ENCODE results near the gene SLC30A2.
A peak's percentile ranks its signal among the peaks of the same experiment; 100 is the strongest.

Gene SLC30A2

DNA sequence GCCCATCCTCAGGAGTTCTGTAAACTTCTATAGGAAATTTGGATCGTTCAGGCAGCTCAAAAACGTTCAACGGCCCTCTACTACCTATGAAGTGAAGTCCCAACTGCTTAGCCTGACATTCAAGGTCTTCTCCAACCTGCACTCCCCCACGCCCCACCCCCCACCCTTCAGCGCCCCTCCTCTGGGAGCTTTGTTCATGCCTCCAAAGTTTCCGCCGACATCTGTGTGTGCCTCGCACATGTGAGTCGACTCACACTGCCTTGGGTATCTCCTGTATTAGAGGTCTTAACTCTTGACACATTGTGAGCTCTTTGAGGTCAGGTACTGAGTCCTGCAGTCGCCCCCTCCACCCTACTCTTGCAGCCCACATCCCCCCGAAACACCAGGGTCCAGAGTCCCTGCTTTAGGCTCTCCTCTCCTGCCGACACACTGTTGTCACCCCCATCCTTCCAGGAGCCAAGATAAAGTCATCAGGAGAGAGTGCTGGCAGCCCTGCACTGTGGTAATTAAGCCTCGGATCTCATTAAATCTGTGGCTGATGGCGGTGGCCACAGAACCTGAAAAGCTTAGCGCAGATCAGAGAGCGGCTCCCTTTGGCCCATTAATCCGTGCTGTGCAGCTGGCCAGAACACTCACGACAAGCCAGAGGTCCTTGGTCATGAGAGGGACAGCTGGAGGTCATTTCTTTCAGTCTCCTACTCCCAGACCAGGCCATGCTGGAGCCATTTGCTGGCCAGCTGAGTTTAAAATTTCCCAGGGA, 46.7 kb downstream of the SLC30A2 start:
- no peak overlapping the region for H3K9ac ChIP-seq (ENCODE audit: low read depth, low read length)

DNA sequence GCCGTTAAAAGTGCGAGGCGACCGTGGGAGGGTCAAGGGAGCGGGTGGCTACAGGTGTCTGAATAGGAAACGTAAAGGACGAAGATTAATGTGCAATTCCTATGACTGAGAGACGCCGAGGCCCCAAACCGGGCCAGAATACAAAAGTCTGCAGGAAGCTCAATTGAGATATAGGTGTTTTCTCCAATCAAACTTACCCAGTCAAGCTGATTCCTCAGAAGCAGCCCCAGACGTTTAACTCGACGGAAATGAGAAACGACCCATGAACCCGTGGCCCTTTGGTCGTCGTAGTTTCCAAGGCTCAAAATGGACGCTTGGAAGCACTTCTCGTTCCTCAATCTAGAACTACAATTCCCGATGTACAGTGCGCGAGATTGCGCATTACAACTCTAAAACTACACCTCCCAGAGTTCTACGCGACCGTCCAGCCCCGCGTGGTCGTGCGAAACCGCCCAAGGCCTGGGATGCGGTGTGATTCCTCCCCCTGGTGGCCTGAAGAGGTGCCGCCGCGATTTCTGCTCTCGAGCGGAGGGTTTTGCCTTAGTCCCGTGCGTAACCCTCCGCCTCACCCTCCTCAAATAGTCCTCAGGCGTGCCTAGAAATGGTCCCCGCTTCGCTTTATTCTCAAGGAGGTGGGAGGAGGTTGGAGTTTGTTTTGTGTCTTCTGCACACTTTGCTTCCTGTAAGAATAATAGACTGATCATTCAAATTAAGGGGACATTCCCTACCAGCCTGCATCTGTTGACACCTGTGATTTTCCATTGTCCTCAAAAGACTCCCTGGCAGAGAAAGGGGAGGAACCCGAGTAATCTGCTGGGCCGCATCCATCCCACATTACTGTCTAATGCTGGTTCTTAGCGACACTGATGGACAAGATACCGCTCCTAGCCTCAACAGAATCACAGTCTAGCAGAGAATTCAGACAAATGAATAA, 47.8 kb downstream of the SLC30A2 start, which contains the start of gene PAFAH2:
PAFAH2 (minus strand) TSS at position 236 of the 934 bp plus-strand sequence. CDS start 7,247 bp downstream, outside the sequence.
- Histone ChIP-seq H3K36me3 (ENCODE audit: insufficient read depth, low read depth, low read length) (no peaks in the 10 kb centered on the region), H3K4me3 (ENCODE audit: low read length) (peak within 1 kb of the TSS; percentile 82), H3K9ac (ENCODE audit: low read depth, low read length) (peak within 1 kb of the TSS; percentile 83), H3K4me1 (ENCODE audit: insufficient read depth, low read length) (peaks cover 17% of the 10 kb centered on the region; the same call in 1 of the 2 replicates), H3K9me3 (ENCODE audit: insufficient read depth, low read depth, low read length) (no peaks in the 10 kb centered on the region), H3K27me3 (ENCODE audit: insufficient read depth, low read length) (no peaks in the 10 kb centered on the region), H3K27ac (ENCODE audit: low read length) (peak within 1 kb of the TSS; percentile 27)

More for the DNA sequence above, 46.7 kb downstream of the SLC30A2 start:
- Histone ChIP-seq H3K4me1 (ENCODE audit: insufficient read depth, low read length) (peaks cover 12% of the 10 kb centered on the region; the same call in 1 of the 2 replicates), H3K9me3 (ENCODE audit: insufficient read depth, low read depth, low read length) (no peaks in the 10 kb centered on the region), H3K27me3 (ENCODE audit: insufficient read depth, low read length) (no peaks in the 10 kb centered on the region), H3K4me3 (ENCODE audit: low read length) (no peak overlapping the region), H3K36me3 (ENCODE audit: insufficient read depth, low read depth, low read length) (no peaks in the 10 kb centered on the region), H3K27ac (ENCODE audit: low read length) (no peak overlapping the region)

- H3K27me3 ChIP-seq (ENCODE audit: insufficient read depth, low read length): no peaks in the 10 kb centered on the region
- no peaks in the 10 kb centered on the region for H3K36me3 ChIP-seq (ENCODE audit: insufficient read depth, low read depth, low read length)
- H3K9ac ChIP-seq (ENCODE audit: low read depth, low read length): peak overlapping the region; percentile 83
- peak overlapping the region; percentile 82 for H3K4me3 ChIP-seq (ENCODE audit: low read length)
- H3K27ac ChIP-seq (ENCODE audit: low read length): peak overlapping the region; percentile 27
- peaks cover 17% of the 10 kb centered on the region; the same call in 1 of the 2 replicates for H3K4me1 ChIP-seq (ENCODE audit: insufficient read depth, low read length)
- H3K9me3 ChIP-seq (ENCODE audit: insufficient read depth, low read depth, low read length): no peaks in the 10 kb centered on the region
Measured at GRCh38 chr1:25996966-25997827, 48.7 kb downstream of the SLC30A2 start.

DNA sequence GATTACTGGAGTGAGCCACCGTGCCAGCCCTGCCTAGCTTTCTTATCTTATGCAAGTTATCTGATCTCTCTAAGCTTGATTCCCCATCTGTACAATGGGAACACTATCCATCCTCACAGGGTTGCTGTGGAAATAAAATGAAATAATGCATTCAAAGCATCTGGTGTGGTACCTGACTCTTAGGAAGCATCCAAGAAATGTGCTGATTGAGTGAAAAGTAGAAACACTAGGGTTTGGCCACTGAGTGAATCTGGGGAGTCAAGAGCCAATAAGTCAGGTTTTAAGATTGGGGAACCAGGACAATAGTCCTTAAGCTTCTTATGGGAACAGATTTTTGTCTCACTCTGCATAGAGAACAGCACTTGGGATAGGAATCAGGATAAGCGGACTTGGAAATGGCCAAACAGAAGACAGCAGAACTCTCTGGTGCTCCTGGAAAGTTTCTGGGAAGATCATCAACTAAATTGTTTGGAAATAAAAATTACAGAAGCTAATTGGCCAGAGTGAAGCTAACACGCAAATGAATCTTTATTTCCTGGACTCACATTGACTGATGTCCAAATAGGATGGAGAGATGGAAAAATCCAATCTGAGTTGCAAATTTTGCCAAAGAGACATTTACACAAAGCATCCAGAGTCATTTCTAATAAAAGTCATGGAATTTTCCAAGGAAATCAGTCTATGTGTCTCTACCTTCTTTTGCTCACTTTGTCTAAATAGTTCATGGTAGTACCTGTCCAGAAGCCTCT, 51.3 kb downstream of the SLC30A2 start:
- H3K4me1 ChIP-seq (ENCODE audit: insufficient read depth, low read length): peaks cover 17% of the 10 kb centered on the region; the same call in 1 of the 2 replicates
- no peak overlapping the region for H3K27ac ChIP-seq (ENCODE audit: low read length)
- H3K9ac ChIP-seq (ENCODE audit: low read depth, low read length): no peak overlapping the region
- no peak overlapping the region for H3K4me3 ChIP-seq (ENCODE audit: low read length)
- no peaks in the 10 kb centered on the region for H3K36me3 ChIP-seq (ENCODE audit: insufficient read depth, low read depth, low read length)
- H3K27me3 ChIP-seq (ENCODE audit: insufficient read depth, low read length): no peaks in the 10 kb centered on the region
- H3K9me3 ChIP-seq (ENCODE audit: insufficient read depth, low read depth, low read length): no peaks in the 10 kb centered on the region

GRCh38 chr1:25993197-25993951, 52.5 kb downstream of the SLC30A2 start:
- Histone ChIP-seq H3K4me1 (ENCODE audit: insufficient read depth, low read length) (peaks cover 11% of the 10 kb centered on the region; the same call in 1 of the 2 replicates), H3K9ac (ENCODE audit: low read depth, low read length) (no peak overlapping the region), H3K4me3 (ENCODE audit: low read length) (peak overlapping the region; percentile 0; the same call in 1 of the 2 replicates), H3K9me3 (ENCODE audit: insufficient read depth, low read depth, low read length) (no peaks in the 10 kb centered on the region), H3K27ac (ENCODE audit: low read length) (no peak overlapping the region), H3K36me3 (ENCODE audit: insufficient read depth, low read depth, low read length) (peaks cover 4% of the 10 kb centered on the region; the same call in 1 of the 2 replicates), H3K27me3 (ENCODE audit: insufficient read depth, low read length) (no peaks in the 10 kb centered on the region)

DNA sequence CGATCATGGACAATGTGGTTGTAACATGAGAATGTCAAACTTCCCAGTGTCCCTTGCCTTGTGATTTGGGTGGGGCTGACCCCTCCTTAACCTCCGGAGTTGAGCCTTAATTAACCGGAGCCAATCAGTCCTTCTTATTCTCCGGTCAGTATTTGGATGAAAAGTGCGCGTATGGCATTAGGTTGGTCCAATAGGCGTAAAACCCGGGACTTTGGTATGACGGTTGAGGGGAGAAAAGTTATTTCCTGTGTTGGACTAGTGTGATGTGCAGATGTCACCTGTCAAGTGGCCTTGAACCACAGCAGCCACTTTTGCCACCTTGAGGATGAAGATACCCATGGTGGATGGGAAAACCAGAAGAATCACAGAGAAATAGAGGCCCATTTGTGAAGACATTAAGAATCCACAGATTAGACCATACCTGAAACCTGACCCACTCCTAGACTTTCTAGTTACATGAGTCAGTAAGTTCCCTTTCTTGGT, 53.2 kb downstream of the SLC30A2 start:
- Histone ChIP-seq H3K27me3 (ENCODE audit: insufficient read depth, low read length) (no peaks in the 10 kb centered on the region), H3K4me1 (ENCODE audit: insufficient read depth, low read length) (peaks cover 11% of the 10 kb centered on the region; the same call in 1 of the 2 replicates), H3K9ac (ENCODE audit: low read depth, low read length) (no peak overlapping the region), H3K4me3 (ENCODE audit: low read length) (no peak overlapping the region), H3K9me3 (ENCODE audit: insufficient read depth, low read depth, low read length) (no peaks in the 10 kb centered on the region), H3K27ac (ENCODE audit: low read length) (no peak overlapping the region), H3K36me3 (ENCODE audit: insufficient read depth, low read depth, low read length) (peaks cover 4% of the 10 kb centered on the region; the same call in 1 of the 2 replicates)

DNA sequence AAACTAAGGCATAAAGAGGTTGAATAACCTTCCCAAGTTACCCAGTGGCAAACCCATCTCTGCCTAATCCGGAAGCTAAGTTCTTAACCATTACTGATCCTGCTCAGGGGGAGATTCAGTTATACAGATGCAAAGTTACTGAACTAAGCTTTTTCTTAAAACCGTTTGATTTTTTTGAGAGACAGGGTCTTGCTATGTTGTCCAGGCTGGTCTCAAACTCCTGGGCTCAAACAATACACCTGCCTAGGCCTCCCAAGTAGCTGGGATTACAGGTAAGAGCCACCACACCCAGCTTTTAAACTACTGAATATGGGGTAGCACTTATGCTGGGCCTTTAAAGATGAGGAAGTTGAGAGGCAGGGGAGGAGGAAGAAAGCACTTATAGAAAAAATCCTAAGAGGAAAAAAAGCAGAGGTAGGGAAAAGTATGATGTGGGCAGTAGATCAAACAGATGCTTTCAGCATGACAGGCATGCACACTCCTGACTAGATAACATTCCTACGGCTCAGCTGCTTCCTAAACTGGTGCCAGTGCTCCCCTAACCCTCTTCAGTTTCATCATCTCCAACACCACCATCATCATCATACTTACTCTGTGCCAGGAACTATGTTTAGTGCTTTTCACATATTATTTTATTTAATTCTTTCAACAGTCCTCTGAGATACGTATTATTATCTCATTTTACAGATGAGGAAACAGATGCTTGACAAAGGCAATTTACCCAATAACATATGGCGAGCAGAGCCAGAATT, 53.8 kb downstream of the SLC30A2 start:
- H3K9me3 ChIP-seq (ENCODE audit: insufficient read depth, low read depth, low read length): no peaks in the 10 kb centered on the region
- peaks cover 4% of the 10 kb centered on the region; the same call in 1 of the 2 replicates for H3K36me3 ChIP-seq (ENCODE audit: insufficient read depth, low read depth, low read length)
- H3K9ac ChIP-seq (ENCODE audit: low read depth, low read length): no peak overlapping the region
- H3K27me3 ChIP-seq (ENCODE audit: insufficient read depth, low read length): no peaks in the 10 kb centered on the region
- H3K4me1 ChIP-seq (ENCODE audit: insufficient read depth, low read length): peaks cover 9% of the 10 kb centered on the region; the same call in 1 of the 2 replicates
- H3K27ac ChIP-seq (ENCODE audit: low read length): no peak overlapping the region
- no peak overlapping the region for H3K4me3 ChIP-seq (ENCODE audit: low read length)

DNA sequence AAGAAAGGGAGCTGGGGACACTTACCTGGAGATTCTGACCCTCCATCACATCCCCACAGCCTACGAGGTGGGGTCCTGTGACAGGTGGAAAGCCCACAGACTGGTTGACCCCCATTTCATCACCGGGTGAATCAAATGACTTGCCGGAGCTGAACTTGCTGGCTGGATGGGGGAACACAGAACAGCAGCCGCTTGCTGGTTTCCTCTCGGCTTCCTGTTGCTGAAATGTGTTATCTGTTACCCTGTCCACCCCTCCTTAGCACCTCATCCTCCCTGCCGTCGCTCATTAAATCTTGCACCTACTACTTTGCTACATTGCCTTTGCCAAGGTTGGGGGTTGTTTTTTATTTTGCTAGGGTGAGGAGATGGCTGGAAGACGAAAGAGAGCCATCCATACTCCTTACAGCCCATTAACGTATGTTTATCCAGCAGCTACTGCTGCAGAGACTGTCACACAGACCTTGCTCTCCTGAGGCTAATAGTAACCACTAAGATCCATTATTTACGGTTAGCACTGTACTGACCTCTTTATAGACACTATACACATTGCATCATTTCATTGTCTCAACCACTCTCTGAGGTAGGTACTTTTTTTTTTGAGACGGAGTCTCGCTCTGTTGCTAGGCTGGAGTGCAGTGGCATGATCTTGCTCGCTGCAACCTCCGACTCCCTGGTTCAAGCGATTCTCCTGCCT, 55.1 kb downstream of the SLC30A2 start:
- Histone ChIP-seq H3K4me3 (ENCODE audit: low read length) (no peak overlapping the region), H3K27ac (ENCODE audit: low read length) (no peak overlapping the region), H3K27me3 (ENCODE audit: insufficient read depth, low read length) (no peaks in the 10 kb centered on the region), H3K4me1 (ENCODE audit: insufficient read depth, low read length) (peaks cover 7% of the 10 kb centered on the region; the same call in 1 of the 2 replicates), H3K9me3 (ENCODE audit: insufficient read depth, low read depth, low read length) (no peaks in the 10 kb centered on the region), H3K36me3 (ENCODE audit: insufficient read depth, low read depth, low read length) (peaks cover 8% of the 10 kb centered on the region; the same call in 1 of the 2 replicates), H3K9ac (ENCODE audit: low read depth, low read length) (no peak overlapping the region)

GRCh38 chr1:25990251-25990650, 55.7 kb downstream of the SLC30A2 start:
- Histone ChIP-seq H3K9me3 (ENCODE audit: insufficient read depth, low read depth, low read length) (no peaks in the 10 kb centered on the region), H3K27me3 (ENCODE audit: insufficient read depth, low read length) (no peaks in the 10 kb centered on the region), H3K27ac (ENCODE audit: low read length) (no peak overlapping the region), H3K9ac (ENCODE audit: low read depth, low read length) (no peak overlapping the region), H3K36me3 (ENCODE audit: insufficient read depth, low read depth, low read length) (peaks cover 14% of the 10 kb centered on the region; the same call in 1 of the 2 replicates), H3K4me3 (ENCODE audit: low read length) (no peak overlapping the region), H3K4me1 (ENCODE audit: insufficient read depth, low read length) (peaks cover 7% of the 10 kb centered on the region; the same call in 1 of the 2 replicates)
